HepG2 (cell line): ENCODE results near the gene ELMOD1. TPM values are rescaled to one million over a fixed set of nuclear protein-coding genes. Genes with fewer than 3 reads are reported as not detected.
A peak's percentile ranks its signal among the peaks of the same experiment; 100 is the strongest.

ENCODE experiments used
- CEBPG ChIP-seq: IDR thresholded peaks from 2 replicates; pipeline ENCODE4 v1.6.1; 2016
- ERF ChIP-seq: IDR thresholded peaks from 2 replicates; pipeline ENCODE4 v1.6.1; 2018; ENCODE audit warnings: missing biosample characterization, missing genetic modification reagents
- FLYWCH1 ChIP-seq: sonication (generic); formaldehyde crosslinking; IDR thresholded peaks from 2 replicates; pipeline ENCODE4 v1.8.1; 2023; ENCODE audit warnings: mild to moderate bottlenecking, missing genetic modification reagents
- FOXO1 ChIP-seq: sonication (generic); formaldehyde crosslinking; IDR thresholded peaks from 2 replicates; pipeline ENCODE4 v1.4.0; 2020; ENCODE audit warnings: missing genetic modification reagents
- GTF3A ChIP-seq: sonication (generic); formaldehyde crosslinking; conservative IDR thresholded peaks from 2 replicates; pipeline ENCODE4 v1.4.0; 2020; ENCODE audit warnings: mild to moderate bottlenecking, missing genetic modification reagents
- KLF6 ChIP-seq: IDR thresholded peaks from 2 replicates; pipeline ENCODE4 v1.8.0; 2016; ENCODE audit warnings: missing biosample characterization, missing genetic modification reagents
- MEIS2 ChIP-seq: sonication (generic); formaldehyde crosslinking; IDR thresholded peaks from 2 replicates; pipeline ENCODE4 v1.9.0; 2021; ENCODE audit warnings: mild to moderate bottlenecking, missing genetic modification reagents
- MXD4 ChIP-seq: IDR thresholded peaks from 2 replicates; pipeline ENCODE4 v1.6.1; 2016; ENCODE audit warnings: mild to moderate bottlenecking, missing biosample characterization, missing genetic modification reagents
- PHF8 ChIP-seq: sonication (generic); formaldehyde crosslinking; IDR thresholded peaks from 2 replicates; pipeline ENCODE4 v1.5.0; 2020; ENCODE audit warnings: missing genetic modification reagents
- PITX1 ChIP-seq: sonication (generic); formaldehyde crosslinking; IDR thresholded peaks from 2 replicates; pipeline ENCODE4 v1.5.1; 2020; ENCODE audit warnings: mild to moderate bottlenecking, missing genetic modification reagents
- SAP130 ChIP-seq: IDR thresholded peaks from 2 replicates; pipeline ENCODE4 v1.6.1; 2016; ENCODE audit warnings: low read depth
- TFDP2 ChIP-seq: sonication (generic); formaldehyde crosslinking; IDR thresholded peaks from 2 replicates; pipeline ENCODE4 v1.4.0; 2020; ENCODE audit warnings: missing genetic modification reagents
- WIZ ChIP-seq: sonication (generic); formaldehyde crosslinking; IDR thresholded peaks from 2 replicates; pipeline ENCODE4 v1.5.1; 2020; ENCODE audit warnings: mild to moderate bottlenecking, missing genetic modification reagents
- ZIK1 ChIP-seq: sonication (generic); formaldehyde crosslinking; IDR thresholded peaks from 2 replicates; pipeline ENCODE4 v1.5.0; 2020; ENCODE audit warnings: mild to moderate bottlenecking, low read depth, missing genetic modification reagents, borderline replicate concordance
- ZNF224 ChIP-seq: sonication (generic); formaldehyde crosslinking; IDR thresholded peaks from 2 replicates; pipeline ENCODE4 v1.5.0; 2020; ENCODE audit warnings: mild to moderate bottlenecking, missing genetic modification reagents
- ZNF34 ChIP-seq: sonication (generic); formaldehyde crosslinking; IDR thresholded peaks from 2 replicates; pipeline ENCODE4 v1.4.0; 2020; ENCODE audit warnings: mild to moderate bottlenecking, missing genetic modification reagents, borderline replicate concordance
- ZNF574 ChIP-seq: sonication (generic); formaldehyde crosslinking; IDR thresholded peaks from 2 replicates; pipeline ENCODE4 v1.4.0; 2020; ENCODE audit warnings: missing genetic modification reagents
- ZNF790 ChIP-seq: sonication (generic); formaldehyde crosslinking; IDR thresholded peaks from 2 replicates; pipeline ENCODE4 v1.8.0; 2022; ENCODE audit warnings: missing genetic modification reagents, mild to moderate bottlenecking, borderline replicate concordance
- polyA plus RNA-seq, 8 experiments: library from polyadenylated mRNA; depleted of rRNA in 3 of 8; stranded (reverse) in 7 of 8; unstranded in 1 of 8; fragments of >200 nt; fragmentation: Illumina TruSeq in 4 of 8; extraction: Trizol in 4 of 8; gene quantifications; 2 replicates each; pipeline versions ENCODE4 v1.2.1 to v1.2.3, GENCODE V29; 2011 to 2016; ENCODE audit warnings: low read depth in 4 of 8, missing spikeins in 1 of 8, mixed read lengths in 1 of 8; ENCODE audit not compliant: insufficient read depth in 1 of 8
- total RNA-seq, 5 experiments: library from RNA; depleted of rRNA; stranded (reverse); fragments of >200 nt; fragmentation: Illumina TruSeq; extraction: Trizol; gene quantifications; 2 replicates each; pipeline ENCODE4 v1.2.3, GENCODE V29; 2016; ENCODE audit warnings: low read depth in 1 of 5
- TF ChIP-seq, protein P1 (sequence below): sonication (generic); formaldehyde crosslinking; IDR thresholded peaks from 2 replicates; pipeline ENCODE4 v1.8.0; 2022; ENCODE audit warnings: missing genetic modification reagents, mild to moderate bottlenecking, inconsistent platforms, borderline replicate concordance
- TF ChIP-seq, protein P2 (sequence below): sonication (generic); formaldehyde crosslinking; IDR thresholded peaks from 2 replicates; pipeline ENCODE4 v1.9.0; 2021; ENCODE audit warnings: missing genetic modification reagents, borderline replicate concordance
- TF ChIP-seq, protein P3 (sequence below), 2 experiments: sonication (generic) in 1 of 2; formaldehyde crosslinking in 1 of 2; IDR thresholded peaks; 2 replicates each; pipeline versions ENCODE4 v1.5.1 to v1.6.1; 2011 to 2020; ENCODE audit warnings: borderline replicate concordance in 1 of 2, low read depth in 1 of 2, low read length in 1 of 2, mild to moderate bottlenecking in 1 of 2, missing genetic modification reagents in 1 of 2, moderate library complexity in 1 of 2

ELMOD1 gene
- total and polyA plus RNA-seq, 2 of the 13 experiments (the other 11 are each of a cell fraction or from before 2014, with no cell fraction given): not detected

- TF ChIP-seq MEIS2 (CRISPR knock-in tag): no peak
- peak; percentile 94 for TF ChIP-seq MXD4 (CRISPR knock-in tag)
- TF ChIP-seq, protein P1, sequence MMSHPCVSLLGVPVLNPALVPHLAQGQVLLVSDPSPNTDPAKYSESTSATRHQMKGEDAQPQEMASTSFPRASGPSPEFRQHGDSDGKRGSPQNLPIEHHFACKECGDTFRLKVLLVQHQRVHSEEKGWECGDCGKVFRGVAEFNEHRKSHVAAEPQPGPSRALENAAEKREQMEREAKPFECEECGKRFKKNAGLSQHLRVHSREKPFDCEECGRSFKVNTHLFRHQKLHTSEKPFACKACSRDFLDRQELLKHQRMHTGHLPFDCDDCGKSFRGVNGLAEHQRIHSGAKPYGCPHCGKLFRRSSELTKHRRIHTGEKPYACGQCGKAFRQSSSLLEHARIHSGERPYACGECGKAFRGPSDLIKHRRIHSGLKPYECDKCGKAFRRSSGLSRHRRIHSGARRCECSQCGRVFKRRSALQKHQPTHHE (CRISPR knock-in tag): no peak
- TF ChIP-seq ERF (CRISPR knock-in tag): peak; percentile 47; the same call in 1 of the 2 replicates
- TF ChIP-seq PHF8: peak; percentile 81
- peak; percentile 5; the same call in 1 of the 2 replicates for TF ChIP-seq CEBPG (CRISPR knock-in tag)
- TF ChIP-seq KLF6: no peak
- TF ChIP-seq ZNF34: 0 out of 2 replicates have a peak, but pooled peaks have one; percentile 43
- TF ChIP-seq TFDP2 (CRISPR knock-in tag): peak; percentile 34; the same call in 1 of the 2 replicates
- peak; percentile 27; the same call in 1 of the 2 replicates for TF ChIP-seq WIZ (CRISPR knock-in tag)
- peak; percentile 83 for TF ChIP-seq ZNF224 (CRISPR knock-in tag)
- peak; percentile 41; the same call in 1 of the 2 replicates for TF ChIP-seq FOXO1 (CRISPR knock-in tag)
- TF ChIP-seq ZNF790 (CRISPR knock-in tag): peak; percentile 54; the same call in 1 of the 2 replicates
- TF ChIP-seq GTF3A: 0 out of 2 replicates have a peak, but pooled peaks have one; percentile 48
- TF ChIP-seq SAP130 (CRISPR knock-in tag): peak; percentile 91
- TF ChIP-seq, protein P2, sequence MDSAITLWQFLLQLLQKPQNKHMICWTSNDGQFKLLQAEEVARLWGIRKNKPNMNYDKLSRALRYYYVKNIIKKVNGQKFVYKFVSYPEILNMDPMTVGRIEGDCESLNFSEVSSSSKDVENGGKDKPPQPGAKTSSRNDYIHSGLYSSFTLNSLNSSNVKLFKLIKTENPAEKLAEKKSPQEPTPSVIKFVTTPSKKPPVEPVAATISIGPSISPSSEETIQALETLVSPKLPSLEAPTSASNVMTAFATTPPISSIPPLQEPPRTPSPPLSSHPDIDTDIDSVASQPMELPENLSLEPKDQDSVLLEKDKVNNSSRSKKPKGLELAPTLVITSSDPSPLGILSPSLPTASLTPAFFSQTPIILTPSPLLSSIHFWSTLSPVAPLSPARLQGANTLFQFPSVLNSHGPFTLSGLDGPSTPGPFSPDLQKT (CRISPR knock-in tag): no peak
- TF ChIP-seq, protein P3, sequence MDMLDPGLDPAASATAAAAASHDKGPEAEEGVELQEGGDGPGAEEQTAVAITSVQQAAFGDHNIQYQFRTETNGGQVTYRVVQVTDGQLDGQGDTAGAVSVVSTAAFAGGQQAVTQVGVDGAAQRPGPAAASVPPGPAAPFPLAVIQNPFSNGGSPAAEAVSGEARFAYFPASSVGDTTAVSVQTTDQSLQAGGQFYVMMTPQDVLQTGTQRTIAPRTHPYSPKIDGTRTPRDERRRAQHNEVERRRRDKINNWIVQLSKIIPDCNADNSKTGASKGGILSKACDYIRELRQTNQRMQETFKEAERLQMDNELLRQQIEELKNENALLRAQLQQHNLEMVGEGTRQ (IDR thresholded peaks at IDR 0.05; ENCODE audit: low read depth, low read length): no peak
- TF ChIP-seq, protein P3 (CRISPR knock-in tag; IDR thresholded peaks at IDR 0.05; ENCODE audit: borderline replicate concordance): peak; percentile 61; the same call in 1 of the 2 replicates
- TF ChIP-seq FLYWCH1 (CRISPR knock-in tag): no peak
- peak; percentile 79; the same call in 1 of the 2 replicates for TF ChIP-seq PITX1 (CRISPR knock-in tag)
- 0 out of 2 replicates have a peak, but pooled peaks have one; percentile 30 for TF ChIP-seq ZIK1 (CRISPR knock-in tag)
- TF ChIP-seq ZNF574 (CRISPR knock-in tag): peak; percentile 87
Observed at GRCh38 chr11:107565219-107565937, 25.6 kb upstream of the ELMOD1 start, which contains the start of gene ALKBH8 (continued).
